Measurements from ENCODE around the gene ARHGEF1.

- no peak for TF ChIP-seq EZH2 (IDR thresholded peaks at IDR 0.05; ENCODE audit: borderline replicate concordance, low read length)
- no peak for TF ChIP-seq CTCF (conservative IDR thresholded peaks at IDR 0.05 in 1 of 2, IDR thresholded peaks at IDR 0.05 in 1 of 2; ENCODE audit: extremely low read depth in 1 of 2, insufficient read depth in 1 of 2, low read depth in 1 of 2, low read length in 2 of 2)
Observed at GRCh38 chr19:41870401-41870873, 12.5 kb upstream of the ARHGEF1 start.
